PC-9 (cell line): ENCODE data around the gene MTHFD1L. TPM values are rescaled to one million over a fixed set of nuclear protein-coding genes. Genes with fewer than 3 reads are reported as not detected.
"Not testable (repeated sequence)": the region's sequence is repeated elsewhere in the genome, so short reads cannot be mapped to it uniquely, and the experiment has no call there.

Source experiments
- BruUV-seq: library from RNA; stranded (reverse); fragments of 400-500 nt; replicated peaks from 2 replicates; lab custom pipeline; 2021; lab: Mats Ljungman, UMichigan
- CTCF ChIA-PET: fragments of 300-600 bp; sonication (Branson Sonifier 250); formaldehyde crosslinking; loops from one replicate; lab custom pipeline; 2022; ENCODE audit warnings: antibody characterized with exemption; lab: Charles Lee
- POLR2A ChIA-PET: fragments of 300-600 bp; sonication (Branson Sonifier 250); formaldehyde crosslinking; loops from one replicate; lab custom pipeline; 2022; ENCODE audit warnings: antibody characterized with exemption; ENCODE audit not compliant: unreplicated experiment; lab: Charles Lee
- DNase-seq, 2 experiments: peaks; one replicate each; pipeline versions ENCODE4 v3.0.0 to v3.0.0-alpha.2; 2015 to 2022; ENCODE audit warnings: mixed read lengths in 1 of 2
- H2AFZ ChIP-seq: fragments of 200-600 bp; sonication (generic); 2 replicates; pipeline ENCODE4 v1.8.1; 2017; ENCODE audit warnings: antibody characterized with exemption
- H3F3A ChIP-seq: fragments of 200-600 bp; sonication (generic); 2 replicates; pipeline ENCODE4 v1.8.1; 2017; ENCODE audit warnings: antibody characterized with exemption, mild to moderate bottlenecking, low read depth; ENCODE audit not compliant: insufficient read depth
- H3K27ac ChIP-seq: fragments of 200-600 bp; sonication (generic); 2 replicates; pipeline ENCODE4 v1.6.1; 2016; ENCODE audit warnings: mixed run types
- H3K27me3 ChIP-seq: fragments of 200-600 bp; sonication (generic); 2 replicates; pipeline ENCODE4 v1.6.1; 2016; ENCODE audit warnings: low read depth, mixed run types; ENCODE audit not compliant: insufficient read depth
- H3K36me3 ChIP-seq: fragments of 200-600 bp; sonication (generic); 2 replicates; pipeline ENCODE4 v1.6.1; 2016; ENCODE audit warnings: low read depth, mixed run types
- H3K4me1 ChIP-seq: fragments of 200-600 bp; sonication (generic); replicated peaks from 2 replicates; pipeline ENCODE4 v1.6.1; 2016; ENCODE audit warnings: mixed run types; ENCODE audit not compliant: insufficient read depth
- H3K4me2 ChIP-seq: fragments of 200-600 bp; sonication (generic); 2 replicates; pipeline ENCODE4 v1.6.1; 2017; ENCODE audit warnings: mixed run types
- H3K4me3 ChIP-seq: fragments of 200-600 bp; sonication (generic); 2 replicates; pipeline ENCODE4 v1.6.1; 2016; ENCODE audit warnings: mixed run types
- H3K79me2 ChIP-seq: fragments of 200-600 bp; sonication (generic); 2 replicates; pipeline ENCODE4 v1.6.1; 2017; ENCODE audit warnings: low read depth, mixed run types
- H3K9me2 ChIP-seq: fragments of 200-600 bp; sonication (generic); 2 replicates; pipeline ENCODE4 v1.8.1; 2017; ENCODE audit warnings: mild to moderate bottlenecking; ENCODE audit not compliant: insufficient read depth
- H3K9me3 ChIP-seq: fragments of 200-600 bp; sonication (generic); 2 replicates; pipeline ENCODE4 v1.8.1; 2016; ENCODE audit warnings: low read depth; ENCODE audit not compliant: insufficient read depth
- H4K20me1 ChIP-seq: fragments of 200-600 bp; sonication (generic); 2 replicates; pipeline ENCODE4 v1.8.1; 2017; ENCODE audit not compliant: insufficient read depth
- CTCF ChIP-seq: fragments of 200-600 bp; sonication (generic); conservative IDR thresholded peaks from 2 replicates; pipeline ENCODE4 v1.6.1; 2017; ENCODE audit warnings: mixed run types, antibody characterized with exemption, mild to moderate bottlenecking, moderate library complexity
- EZH2 ChIP-seq: fragments of 200-600 bp; sonication (generic); IDR thresholded peaks from 2 replicates; pipeline ENCODE4 v1.8.0; 2017; ENCODE audit warnings: antibody characterized with exemption, low read depth
- intact Hi-C: fragments of 100-400 bp; cut with micrococcal nuclease; formaldehyde crosslinking; loops from one replicate; pipeline ENCODE4 v1.10.0; 2022; ENCODE audit not compliant: unreplicated experiment
- total RNA-seq: library from RNA; stranded (reverse); gene quantifications from 2 replicates; pipeline ENCODE4 v1.2.3, GENCODE V29; 2021

Gene MTHFD1L
- total RNA-seq, 1 experiment from 2014 or later: 53.3 TPM

- no peak overlapping the region for H3K4me2 ChIP-seq
- POLR2A ChIA-PET: no interaction called here
- no peaks in the 10 kb centered on the region for H3K9me3 ChIP-seq
- TF ChIP-seq EZH2: no peak
- TF ChIP-seq CTCF: no peak
- intact Hi-C loops: no loop called here
- no peaks in the 10 kb centered on the region for H3F3A ChIP-seq
- H3K79me2 ChIP-seq: no peaks in the 10 kb centered on the region
- no peaks in the 10 kb centered on the region for H3K36me3 ChIP-seq
- no peak overlapping the region for H3K27ac ChIP-seq
- no peaks in the 10 kb centered on the region for H3K9me2 ChIP-seq
- CTCF ChIA-PET: no interaction called here
- H3K4me1 ChIP-seq: no peaks in the 10 kb centered on the region
- no peak overlapping the region for H2AFZ ChIP-seq
- H3K4me3 ChIP-seq: no peak overlapping the region
- no peaks in the 10 kb centered on the region for H4K20me1 ChIP-seq
- no peaks in the 10 kb centered on the region for H3K27me3 ChIP-seq
- no peak for DNase-seq
- no TSS peak for BruUV-seq
Measured at GRCh38 chr6:150826788-150827187, 38.7 kb upstream of the MTHFD1L start.

- H3K27ac ChIP-seq, H2AFZ ChIP-seq, H3K9me2 ChIP-seq, POLR2A ChIA-PET, H3K4me2 ChIP-seq, DNase-seq, H3K27me3 ChIP-seq, H3K9me3 ChIP-seq, H3K4me3 ChIP-seq, H3K4me1 ChIP-seq, H4K20me1 ChIP-seq, H3K36me3 ChIP-seq, H3F3A ChIP-seq, BruUV-seq, intact Hi-C loops, CTCF ChIA-PET, H3K79me2 ChIP-seq: not testable (repeated sequence)
Measured at GRCh38 chr6:150828107-150828506, 37.4 kb upstream of the MTHFD1L start.

- no peaks in the 10 kb centered on the region for H3F3A ChIP-seq
- H3K79me2 ChIP-seq: no peaks in the 10 kb centered on the region
- no peaks in the 10 kb centered on the region for H3K9me2 ChIP-seq
- no peak overlapping the region for H3K4me2 ChIP-seq
- ChIA-PET CTCF (no interaction called here), POLR2A (no interaction called here)
- no peak for DNase-seq
- H3K36me3 ChIP-seq: no peaks in the 10 kb centered on the region
- intact Hi-C loops: no loop called here
- BruUV-seq: no TSS peak
- no peak overlapping the region for H3K27ac ChIP-seq
- H4K20me1 ChIP-seq: no peaks in the 10 kb centered on the region
- H3K27me3 ChIP-seq: no peaks in the 10 kb centered on the region
- H3K4me3 ChIP-seq: no peak overlapping the region
- no peaks in the 10 kb centered on the region for H3K9me3 ChIP-seq
- TF ChIP-seq CTCF (no peak), EZH2 (no peak)
- no peak overlapping the region for H2AFZ ChIP-seq
- peaks cover 5% of the 10 kb centered on the region for H3K4me1 ChIP-seq
Measured at GRCh38 chr6:150830439-150831165, 34.9 kb upstream of the MTHFD1L start.

DNA sequence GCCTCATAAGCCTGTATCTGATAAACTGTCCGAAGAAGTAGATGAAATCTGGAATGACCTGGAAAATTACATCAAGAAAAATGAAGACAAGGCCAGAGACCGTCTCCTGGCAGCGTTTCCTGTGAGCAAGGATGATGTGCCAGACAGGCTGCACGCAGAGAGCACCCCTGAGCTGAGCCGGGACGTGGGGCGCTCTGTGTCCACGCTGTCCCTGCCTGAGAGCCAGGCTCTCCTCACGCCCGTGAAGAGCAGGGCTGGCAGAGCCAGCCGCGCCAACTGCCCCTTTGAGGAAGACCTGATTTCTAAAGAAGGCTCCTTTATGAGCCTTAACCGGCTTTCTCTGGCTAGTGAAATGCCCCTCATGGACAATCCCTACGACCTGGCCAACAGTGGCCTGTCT, 33.9 kb upstream of the MTHFD1L start:
- Histone ChIP-seq H3K4me2 (no peak overlapping the region), H4K20me1 (no peaks in the 10 kb centered on the region), H3K4me3 (no peak overlapping the region), H3K9me3 (no peaks in the 10 kb centered on the region), H3K4me1 (peaks cover 14% of the 10 kb centered on the region), H3K27ac (no peak overlapping the region), H3K9me2 (no peaks in the 10 kb centered on the region), H3K27me3 (no peaks in the 10 kb centered on the region), H2AFZ (no peak overlapping the region), H3F3A (no peaks in the 10 kb centered on the region), H3K79me2 (no peaks in the 10 kb centered on the region), H3K36me3 (no peaks in the 10 kb centered on the region)
- CTCF ChIA-PET: no interaction called here
- BruUV-seq: no TSS peak
- no peak for TF ChIP-seq CTCF
- TF ChIP-seq EZH2: no peak
- intact Hi-C loops: no loop called here
- POLR2A ChIA-PET: no interaction called here
- DNase-seq: no peak
